Spinal cord (tissue), 10 donors: ENCODE data around the gene MAML3. TPM values are rescaled to one million over a fixed set of nuclear protein-coding genes. Genes with fewer than 3 reads are reported as not detected.
A peak's percentile ranks its signal among the peaks of the same experiment; 100 is the strongest.

ENCODE experiments used
- DNase-seq, 6 donors: peaks; one replicate each; pipeline versions ENCODE4 v3.0.0 to v3.0.0-alpha.2; 2013 to 2015; ENCODE audit warnings: low spot score in 6 of 6, low read depth in 4 of 6
- H3K27ac ChIP-seq: one replicate; pipeline ENCODE4 v1.5.1; 2013; ENCODE audit warnings: low read depth, low read length, control low read depth
- H3K27me3 ChIP-seq: one replicate; pipeline ENCODE4 v1.6.1; 2013; ENCODE audit warnings: low read length; ENCODE audit not compliant: control insufficient read depth, insufficient read depth
- H3K36me3 ChIP-seq: one replicate; pipeline ENCODE4 v1.6.1; 2013; ENCODE audit warnings: low read length; ENCODE audit not compliant: control insufficient read depth, insufficient read depth
- H3K4me1 ChIP-seq: one replicate; pipeline ENCODE4 v1.6.1; 2013; ENCODE audit warnings: low read length; ENCODE audit not compliant: control insufficient read depth, insufficient read depth
- H3K4me3 ChIP-seq: one replicate; pipeline ENCODE4 v1.5.1; 2013; ENCODE audit warnings: low read depth, low read length, control low read depth
- H3K9me3 ChIP-seq: one replicate; pipeline ENCODE4 v1.6.1; 2013; ENCODE audit warnings: low read length; ENCODE audit not compliant: control insufficient read depth, insufficient read depth
- whole genome bisulfite sequencing: methylation state at CpG from one replicate; pipeline ENCODE4 v1.1.5; 2013; ENCODE audit warnings: missing lambda C conversion rate; ENCODE audit not compliant: insufficient coverage; 5-methylcytosine and 5-hydroxymethylcytosine counted together
- polyA plus RNA-seq, 2 donors: library from polyadenylated mRNA; unstranded; fragments of 120-200 nt; gene quantifications; one replicate each; pipeline ENCODE4 v1.2.1, GENCODE V29; 2013; ENCODE audit not compliant: insufficient read length in 2 of 2
- total RNA-seq, 2 donors: library from RNA; depleted of rRNA in 1 of 2; stranded (reverse); fragments of 120-200 nt in 1 of 2; fragments of >200 nt in 1 of 2; gene quantifications; one replicate each; pipeline versions ENCODE4 v1.2.3 to v1.2.4, GENCODE V29; 2013 to 2014
- donor health status: healthy.

The MAML3 gene
- total and polyA plus RNA-seq, 4 donors = 6.0 to 11.0 (median 8.2) TPM

GRCh38 chr4:139966383-139966782, 187.6 kb downstream of the MAML3 start:
- no peaks in the 10 kb centered on the region for H3K36me3 ChIP-seq
- no peaks in the 10 kb centered on the region for H3K9me3 ChIP-seq
- WGBS = no CpG with 5 or more reads among the region's 4 CpGs
- no peaks in the 10 kb centered on the region for H3K4me1 ChIP-seq
- DNase-seq = peak in 1 of 6 donors; percentile 49
- H3K27me3 ChIP-seq = no peaks in the 10 kb centered on the region
- no peak overlapping the region for H3K4me3 ChIP-seq
- no peak overlapping the region for H3K27ac ChIP-seq

- no peak for DNase-seq
- Histone ChIP-seq H3K9me3 (no peaks in the 10 kb centered on the region), H3K27ac (no peak overlapping the region)
Measured at GRCh38 chr4:139965789-139966188, 188.2 kb downstream of the MAML3 start.

GRCh38 chr4:139963708-139964107, 190.3 kb downstream of the MAML3 start:
- no peaks in the 10 kb centered on the region for H3K9me3 ChIP-seq
- no peak overlapping the region for H3K4me3 ChIP-seq
- WGBS = no CpG with 5 or more reads among the region's 1 CpG
- no peaks in the 10 kb centered on the region for H3K27me3 ChIP-seq
- no peak for DNase-seq
- H3K4me1 ChIP-seq = no peaks in the 10 kb centered on the region
- H3K36me3 ChIP-seq = no peaks in the 10 kb centered on the region
- no peak overlapping the region for H3K27ac ChIP-seq

More at GRCh38 chr4:139965789-139966188, 188.2 kb downstream of the MAML3 start:
- Histone ChIP-seq H3K4me3 (no peak overlapping the region), H3K27me3 (no peaks in the 10 kb centered on the region), H3K4me1 (no peaks in the 10 kb centered on the region), H3K36me3 (no peaks in the 10 kb centered on the region)
- WGBS = no CpG with 5 or more reads among the region's 1 CpG

- no peak overlapping the region for H3K27ac ChIP-seq
- H3K9me3 ChIP-seq = no peaks in the 10 kb centered on the region
Measured at GRCh38 chr4:139962130-139962684, 191.8 kb downstream of the MAML3 start.

GRCh38 chr4:139961344-139961946, 192.5 kb downstream of the MAML3 start:
- H3K4me3 ChIP-seq = no peak overlapping the region
- H3K4me1 ChIP-seq = no peaks in the 10 kb centered on the region
- no peaks in the 10 kb centered on the region for H3K36me3 ChIP-seq
- 80% methylated on average over 2 of the region's 6 CpGs for WGBS
- H3K27ac ChIP-seq = no peak overlapping the region
- peaks cover 2% of the 10 kb centered on the region for H3K27me3 ChIP-seq
- no peaks in the 10 kb centered on the region for H3K9me3 ChIP-seq
- no peak for DNase-seq

More at GRCh38 chr4:139962130-139962684, 191.8 kb downstream of the MAML3 start:
- no peak overlapping the region for H3K4me3 ChIP-seq
- H3K4me1 ChIP-seq = no peaks in the 10 kb centered on the region
- no CpG with 5 or more reads among the region's 2 CpGs for WGBS
- DNase-seq = no peak
- no peaks in the 10 kb centered on the region for H3K36me3 ChIP-seq
- H3K27me3 ChIP-seq = no peaks in the 10 kb centered on the region

GRCh38 chr4:139959396-139959795, 194.6 kb downstream of the MAML3 start:
- H3K9me3 ChIP-seq = no peaks in the 10 kb centered on the region

GRCh38 chr4:139958739-139959098, 195.3 kb downstream of the MAML3 start:
- no peaks in the 10 kb centered on the region for H3K9me3 ChIP-seq
- H3K27ac ChIP-seq = no peak overlapping the region
- H3K27me3 ChIP-seq = peaks cover 2% of the 10 kb centered on the region
- DNase-seq = peak in 1 of 6 donors; percentile 40
- H3K36me3 ChIP-seq = no peaks in the 10 kb centered on the region
- H3K4me3 ChIP-seq = no peak overlapping the region
- no peaks in the 10 kb centered on the region for H3K4me1 ChIP-seq
- no CpG with 5 or more reads among the region's 3 CpGs for WGBS

More at GRCh38 chr4:139959396-139959795, 194.6 kb downstream of the MAML3 start:
- DNase-seq = no peak
- H3K27me3 ChIP-seq = peaks cover 2% of the 10 kb centered on the region
- 100% methylated on average over 3 of the region's 4 CpGs for WGBS
- H3K4me1 ChIP-seq = no peaks in the 10 kb centered on the region
- H3K4me3 ChIP-seq = no peak overlapping the region
- no peak overlapping the region for H3K27ac ChIP-seq
- no peaks in the 10 kb centered on the region for H3K36me3 ChIP-seq

GRCh38 chr4:139957986-139958738, 195.8 kb downstream of the MAML3 start:
- Histone ChIP-seq H3K4me1 (no peaks in the 10 kb centered on the region), H3K36me3 (no peaks in the 10 kb centered on the region), H3K27me3 (peaks cover 2% of the 10 kb centered on the region), H3K4me3 (no peak overlapping the region), H3K27ac (no peak overlapping the region), H3K9me3 (no peaks in the 10 kb centered on the region)
- no peak for DNase-seq
- no CpG with 5 or more reads among the region's 4 CpGs for WGBS

- Histone ChIP-seq H3K4me1 (no peaks in the 10 kb centered on the region), H3K27ac (no peak overlapping the region), H3K9me3 (no peaks in the 10 kb centered on the region), H3K36me3 (no peaks in the 10 kb centered on the region), H3K4me3 (no peak overlapping the region), H3K27me3 (peaks cover 2% of the 10 kb centered on the region)
- DNase-seq = no peak
- 91% methylated on average over 2 of the region's 2 CpGs for WGBS
Measured at GRCh38 chr4:139957065-139957464, 196.9 kb downstream of the MAML3 start.
